OCI-LY1 (cell line): ENCODE measurements around the gene SAAL1.
"Not testable (repeated sequence)": the region's sequence is repeated elsewhere in the genome, so short reads cannot be mapped to it uniquely, and the experiment has no call there.

ENCODE experiments used
- CTCF ChIP-seq: fragments of 200-600 bp; sonication (generic), shearing (Covaris generic); IDR thresholded peaks from 2 replicates; pipeline ENCODE4 v1.5.1; 2017; ENCODE audit warnings: mild to moderate bottlenecking, antibody characterized with exemption, low read length, moderate library complexity, mixed read lengths
- EZH2 ChIP-seq: fragments of 200-600 bp; sonication (generic), shearing (Covaris generic); IDR thresholded peaks from 2 replicates; pipeline ENCODE4 v1.8.0; 2017; ENCODE audit warnings: borderline replicate concordance, mixed run types, mild to moderate bottlenecking, antibody characterized with exemption, low read length, moderate library complexity, mixed read lengths

- TF ChIP-seq CTCF, EZH2: not testable (repeated sequence)
These were observed 15.5 kb upstream of the SAAL1 start for GRCh38 chr11:18121331-18121828.
